Measurements from ENCODE around the gene TMX2. TPM values are rescaled to one million over a fixed set of nuclear protein-coding genes. Genes with fewer than 3 reads are reported as not detected.
"Not testable (repeated sequence)": the region's sequence is repeated elsewhere in the genome, so short reads cannot be mapped to it uniquely, and the experiment has no call there.

The TMX2 gene
- total RNA-seq, 4 donors from 2014 or later: 29.1 to 54.9 (median 40.5) TPM

DNA sequence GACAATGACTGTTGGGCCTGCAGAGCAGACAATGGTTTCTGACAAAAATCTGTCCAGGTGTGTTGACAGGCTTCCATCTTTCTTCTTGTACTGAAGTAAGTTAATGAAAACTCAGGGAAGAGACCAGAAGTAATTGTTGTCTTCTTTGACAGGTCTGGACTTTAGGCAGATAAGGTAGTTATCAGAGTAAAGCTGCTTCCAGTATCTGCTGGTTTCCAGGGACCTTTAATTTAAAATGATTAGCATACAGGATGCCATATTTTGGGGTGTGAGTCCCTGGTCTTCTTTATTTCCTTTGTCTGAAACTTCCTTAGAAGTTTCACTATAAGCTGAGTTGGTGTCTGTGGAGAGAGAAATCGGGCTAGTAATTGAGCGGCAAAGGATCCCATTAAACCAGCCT, 1.4 kb downstream of the TMX2 start:
- in situ Hi-C loops (cut with MboI; ENCODE audit: low sequenced_read_pairs in 4 of 4) (loop anchor here in 1 of 4 donors (25.0 kb wide), 1 partner anchor 873 kb away; the partner anchor contains the start of genes LPXN and ZFP91), intact Hi-C loops (cut with DNase I; ENCODE audit: low total_unique reads) (loop anchor here (5.0 kb wide), 2 partner anchors 863 to 1903 kb away; partner anchors contain the start of genes LPXN, OSBP and ZFP91)
- Histone ChIP-seq H3K9me3 (no peaks in the 10 kb centered on the region), H3K36me3 (no peaks in the 10 kb centered on the region), H3K27ac (peak overlapping the region in 3 of 4 donors; percentile 87 to 89 (median 88)), H3K4me1 (peaks cover 30 to 33% of the 10 kb centered on the region in 2 donors), H3K27me3 (no peaks in the 10 kb centered on the region), H3K4me3 (peak overlapping the region; percentile 82 to 99 (median 92))
- no peak for DNase-seq
- TF ChIP-seq, protein P1, sequence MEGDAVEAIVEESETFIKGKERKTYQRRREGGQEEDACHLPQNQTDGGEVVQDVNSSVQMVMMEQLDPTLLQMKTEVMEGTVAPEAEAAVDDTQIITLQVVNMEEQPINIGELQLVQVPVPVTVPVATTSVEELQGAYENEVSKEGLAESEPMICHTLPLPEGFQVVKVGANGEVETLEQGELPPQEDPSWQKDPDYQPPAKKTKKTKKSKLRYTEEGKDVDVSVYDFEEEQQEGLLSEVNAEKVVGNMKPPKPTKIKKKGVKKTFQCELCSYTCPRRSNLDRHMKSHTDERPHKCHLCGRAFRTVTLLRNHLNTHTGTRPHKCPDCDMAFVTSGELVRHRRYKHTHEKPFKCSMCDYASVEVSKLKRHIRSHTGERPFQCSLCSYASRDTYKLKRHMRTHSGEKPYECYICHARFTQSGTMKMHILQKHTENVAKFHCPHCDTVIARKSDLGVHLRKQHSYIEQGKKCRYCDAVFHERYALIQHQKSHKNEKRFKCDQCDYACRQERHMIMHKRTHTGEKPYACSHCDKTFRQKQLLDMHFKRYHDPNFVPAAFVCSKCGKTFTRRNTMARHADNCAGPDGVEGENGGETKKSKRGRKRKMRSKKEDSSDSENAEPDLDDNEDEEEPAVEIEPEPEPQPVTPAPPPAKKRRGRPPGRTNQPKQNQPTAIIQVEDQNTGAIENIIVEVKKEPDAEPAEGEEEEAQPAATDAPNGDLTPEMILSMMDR (IDR thresholded peaks at IDR 0.05 in 4 of 5, conservative IDR thresholded peaks at IDR 0.05 in 1 of 5): no peak
- TF ChIP-seq POLR2A (IDR thresholded peaks at IDR 0.05): no peak
- no peak for ATAC-seq

DNA sequence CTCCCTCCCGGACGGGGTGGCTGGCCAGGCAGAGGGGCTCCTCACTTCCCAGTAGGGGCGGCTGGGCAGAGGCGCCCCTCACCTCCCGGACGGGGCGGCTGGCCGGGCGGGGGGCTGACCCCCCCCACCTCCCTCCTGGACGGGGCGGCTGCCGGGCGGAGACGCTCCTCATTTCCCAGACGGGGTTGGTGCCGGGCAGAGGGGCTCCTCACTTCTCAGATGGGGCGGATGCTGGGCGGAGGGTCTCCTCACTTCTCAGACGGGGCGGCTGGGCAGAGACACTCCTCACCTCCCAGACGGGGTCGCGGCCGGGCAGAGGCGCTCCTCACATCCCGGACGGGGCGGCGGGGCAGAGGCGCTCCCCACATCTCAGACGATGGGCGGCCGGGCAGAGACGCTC, 4.3 kb downstream of the TMX2 start:
- H3K4me1 ChIP-seq: peaks cover 21 to 22% of the 10 kb centered on the region in 2 donors
- DNase-seq; H3K27me3 ChIP-seq; H3K36me3 ChIP-seq; ATAC-seq; intact Hi-C loops (cut with DNase I; ENCODE audit: low total_unique reads); H3K9me3 ChIP-seq; H3K4me3 ChIP-seq; H3K27ac ChIP-seq: not testable (repeated sequence)
- in situ Hi-C loops (cut with MboI; ENCODE audit: low sequenced_read_pairs in 4 of 4): loop anchor here in 1 of 4 donors (25.0 kb wide), 1 partner anchor 871 kb away; the partner anchor contains the start of genes LPXN and ZFP91

DNA sequence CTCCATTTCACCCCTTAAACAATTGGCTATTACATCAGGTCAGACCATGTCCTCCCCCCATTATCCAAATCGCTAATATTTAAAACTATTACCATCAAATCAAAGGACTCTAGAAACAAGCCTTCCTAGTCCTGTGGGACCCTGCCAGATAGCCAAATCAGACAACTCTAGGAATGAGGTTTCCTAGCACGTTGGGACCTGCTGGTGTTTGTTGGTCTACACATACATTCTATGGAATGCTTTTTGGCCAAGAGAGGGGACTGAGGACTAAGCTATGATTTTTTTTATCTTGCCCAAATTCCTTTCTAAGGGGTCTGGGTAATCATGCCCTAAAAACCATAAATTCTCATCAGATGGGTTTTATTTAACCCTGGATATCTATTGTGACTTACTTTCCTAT, 14.8 kb downstream of the TMX2 start:
- no peak for DNase-seq
- Histone ChIP-seq H3K4me3 (no peak overlapping the region), H3K27me3 (no peaks in the 10 kb centered on the region), H3K9me3 (no peaks in the 10 kb centered on the region), H3K36me3 (no peaks in the 10 kb centered on the region), H3K27ac (no peak overlapping the region), H3K4me1 (no peaks in the 10 kb centered on the region)
- in situ Hi-C loops (cut with MboI; ENCODE audit: low sequenced_read_pairs in 4 of 4): no loop called here
- intact Hi-C loops (cut with DNase I; ENCODE audit: low total_unique reads): no loop called here
- TF ChIP-seq, protein P1 (IDR thresholded peaks at IDR 0.05 in 4 of 5, conservative IDR thresholded peaks at IDR 0.05 in 1 of 5): no peak
- TF ChIP-seq POLR2A (IDR thresholded peaks at IDR 0.05): no peak
- ATAC-seq: no peak

DNA sequence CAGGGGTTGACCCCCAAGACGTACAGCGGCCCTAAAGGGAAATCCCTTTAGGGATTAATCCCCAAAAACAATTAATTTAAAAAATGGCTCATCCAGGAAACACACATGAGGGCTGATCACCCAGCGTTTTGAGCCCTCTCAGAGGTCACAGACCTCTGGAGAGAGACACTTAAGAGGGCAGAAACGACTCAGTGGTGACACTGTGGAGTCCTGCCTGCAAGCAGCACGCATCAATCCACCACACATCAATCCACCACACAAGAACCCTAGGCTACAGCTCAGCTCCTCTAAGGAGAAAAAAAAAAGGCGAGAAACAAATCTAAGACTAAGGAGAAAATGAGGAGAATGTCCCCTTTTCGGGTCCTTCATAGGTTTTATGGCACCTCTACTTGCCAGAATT, 16.4 kb downstream of the TMX2 start:
- H3K4me3 ChIP-seq: no peak overlapping the region
- intact Hi-C loops (cut with DNase I; ENCODE audit: low total_unique reads) (no loop called here), in situ Hi-C loops (cut with MboI; ENCODE audit: low sequenced_read_pairs in 4 of 4) (no loop called here)
- no peak for DNase-seq
- ATAC-seq: no peak
- no peaks in the 10 kb centered on the region for H3K9me3 ChIP-seq
- no peaks in the 10 kb centered on the region for H3K27me3 ChIP-seq
- no peaks in the 10 kb centered on the region for H3K4me1 ChIP-seq
- no peak overlapping the region for H3K27ac ChIP-seq
- no peak for TF ChIP-seq POLR2A (IDR thresholded peaks at IDR 0.05)
- TF ChIP-seq, protein P1 (IDR thresholded peaks at IDR 0.05 in 4 of 5, conservative IDR thresholded peaks at IDR 0.05 in 1 of 5): no peak
- no peaks in the 10 kb centered on the region for H3K36me3 ChIP-seq

DNA sequence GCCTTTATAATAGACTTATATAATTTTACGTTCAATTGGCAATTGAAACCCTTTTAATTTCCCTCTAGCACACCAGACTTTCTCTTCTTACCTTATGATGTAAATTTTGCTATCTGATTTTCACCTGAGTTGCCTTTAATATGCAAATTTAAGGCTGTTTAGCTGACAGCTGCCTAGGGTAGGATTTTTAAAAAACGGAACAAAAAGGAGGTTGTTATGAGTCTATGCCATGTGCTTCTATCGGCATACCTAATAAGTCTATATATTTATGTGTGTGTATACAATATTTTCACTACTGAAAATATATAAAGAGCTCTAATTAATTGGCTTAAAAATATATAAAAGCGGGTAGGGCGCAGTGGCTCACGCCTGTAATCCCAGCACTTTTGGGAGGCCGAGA, 17.1 kb downstream of the TMX2 start:
- TF ChIP-seq POLR2A (IDR thresholded peaks at IDR 0.05): no peak
- TF ChIP-seq, protein P1 (IDR thresholded peaks at IDR 0.05 in 4 of 5, conservative IDR thresholded peaks at IDR 0.05 in 1 of 5): no peak
- no peaks in the 10 kb centered on the region for H3K9me3 ChIP-seq
- in situ Hi-C loops (cut with MboI; ENCODE audit: low sequenced_read_pairs in 4 of 4) (no loop called here), intact Hi-C loops (cut with DNase I; ENCODE audit: low total_unique reads) (no loop called here)
- ATAC-seq (no peak), DNase-seq (no peak)
- no peaks in the 10 kb centered on the region for H3K36me3 ChIP-seq
- no peak overlapping the region for H3K4me3 ChIP-seq
- no peaks in the 10 kb centered on the region for H3K27me3 ChIP-seq
- H3K27ac ChIP-seq: no peak overlapping the region
- H3K4me1 ChIP-seq: no peaks in the 10 kb centered on the region

All from gastrocnemius medialis (tissue), 4 donors.